GM12878 (cell line): ENCODE results near the gene GOLGA6A. TPM values are rescaled to one million over a fixed set of nuclear protein-coding genes. Genes with fewer than 3 reads are reported as not detected.

Experiments used
- ATAC-seq: fragments of 200-7000 bp; cut with Tn5 transposase; 3 replicates; pipeline ENCODE4 v1.9.1; 2020; ENCODE audit warnings: mild to moderate bottlenecking, moderate library complexity
- BruUV-seq: library from RNA; stranded (reverse); fragments of 400-500 nt; replicated peaks from 2 replicates; lab custom pipeline; 2021; lab: Mats Ljungman, UMichigan
- CTCF ChIA-PET: fragments of 300-600 bp; sonication (Branson Sonifier 250); formaldehyde crosslinking; extraction: SDS; loops from one replicate; lab custom pipeline; 2021; ENCODE audit warnings: inconsistent platforms; lab: Yijun Ruan, JAX
- POLR2A ChIA-PET: fragments of 350-600 bp; formaldehyde crosslinking; extraction: SDS; loops from one replicate; lab custom pipeline; 2021; ENCODE audit warnings: inconsistent platforms; lab: Charles Lee
- RAD21 ChIA-PET: fragments of 300-600 bp; sonication (Branson Sonifier 250); formaldehyde crosslinking; loops from one replicate; lab custom pipeline; 2023; ENCODE audit warnings: antibody characterized with exemption; ENCODE audit not compliant: unreplicated experiment; lab: Charles Lee
- SMC1A ChIA-PET: fragments of 300-600 bp; sonication (Branson Sonifier 250); formaldehyde crosslinking; loops from one replicate; lab custom pipeline; 2023; ENCODE audit not compliant: unreplicated experiment, uncharacterized antibody; lab: Charles Lee
- DNase-seq: peaks from one replicate; pipeline ENCODE4 v3.0.0-alpha.2; 2011; ENCODE audit warnings: low read depth, low spot score
- FAIRE-seq: peaks from 3 replicates; lab custom pipeline; 2011; peaks lifted over from hg19 to GRCh38; lab: Jason Lieb, UNC
- H2AFZ ChIP-seq: 2 replicates; pipeline ENCODE4 v1.6.0; 2011; ENCODE audit warnings: low read depth, low read length, control low read depth; ENCODE audit not compliant: control insufficient read depth
- H3K27ac ChIP-seq: 2 replicates; pipeline ENCODE4 v1.5.1; 2011; ENCODE audit warnings: control low read depth; ENCODE audit not compliant: control insufficient read depth, insufficient read depth
- H3K27me3 ChIP-seq, 2 experiments: replicated peaks in 1 of 2; 2 replicates each; pipeline versions ENCODE4 v1.6.0 to v1.6.1; 2011; ENCODE audit warnings: low read length in 1 of 2; ENCODE audit not compliant: control insufficient read depth in 2 of 2, insufficient read depth in 2 of 2
- H3K36me3 ChIP-seq, 2 experiments: 2 replicates each; pipeline ENCODE4 v1.5.1; 2011; ENCODE audit warnings: low read length in 1 of 2; ENCODE audit not compliant: control insufficient read depth in 2 of 2, insufficient read depth in 2 of 2
- H3K4me1 ChIP-seq: 2 replicates; pipeline ENCODE4 v1.6.1; 2011; ENCODE audit warnings: mild to moderate bottlenecking, low read length, moderate library complexity, mixed read lengths; ENCODE audit not compliant: control insufficient read depth, insufficient read depth
- H3K4me2 ChIP-seq: 2 replicates; pipeline ENCODE4 v1.6.0; 2011; ENCODE audit warnings: control low read depth; ENCODE audit not compliant: control insufficient read depth, insufficient read depth
- H3K4me3 ChIP-seq: fragments of 200-600 bp; sonication (generic); 2 replicates; pipeline ENCODE4 v1.5.1; 2016
- H3K79me2 ChIP-seq: 2 replicates; pipeline ENCODE4 v1.6.0; 2011; ENCODE audit warnings: low read length; ENCODE audit not compliant: control insufficient read depth, insufficient read depth
- H3K9ac ChIP-seq: 2 replicates; pipeline ENCODE4 v1.8.0; 2011; ENCODE audit warnings: low read length, control low read depth, mixed read lengths; ENCODE audit not compliant: control insufficient read depth, insufficient read depth
- H3K9me3 ChIP-seq: replicated peaks from 3 replicates; pipeline ENCODE4 v1.5.1; 2011; ENCODE audit warnings: mild to moderate bottlenecking, low read length; ENCODE audit not compliant: control insufficient read depth, insufficient read depth
- H4K20me1 ChIP-seq: 2 replicates; pipeline ENCODE4 v1.6.0; 2011; ENCODE audit not compliant: control insufficient read depth, insufficient read depth
- FOS ChIP-seq: IDR thresholded peaks from 3 replicates; pipeline ENCODE4 v1.6.1; 2011; ENCODE audit warnings: borderline replicate concordance; ENCODE audit not compliant: insufficient read length; ENCODE audit errors: extremely low read depth
- FOXK2 ChIP-seq: fragments of 450-650 bp; IDR thresholded peaks from 2 replicates; pipeline ENCODE4 v1.6.1; 2017; ENCODE audit warnings: mild to moderate bottlenecking, moderate library complexity
- MTA2 ChIP-seq: fragments of 450-650 bp; IDR thresholded peaks from 2 replicates; pipeline ENCODE4 v1.6.1; 2016; ENCODE audit warnings: low read depth, mild to moderate bottlenecking, moderate library complexity
- SRF ChIP-seq, 2 experiments: IDR thresholded peaks; 2 replicates each; pipeline ENCODE4 v1.6.1; 2011; ENCODE audit warnings: low read depth in 2 of 2, low read length in 2 of 2, mild to moderate bottlenecking in 1 of 2, moderate library complexity in 1 of 2
- ZNF207 ChIP-seq: fragments of 450-650 bp; IDR thresholded peaks from 2 replicates; pipeline ENCODE4 v1.6.1; 2014; ENCODE audit warnings: antibody characterized with exemption, mild to moderate bottlenecking, borderline replicate concordance
- ZZZ3 ChIP-seq: IDR thresholded peaks from 2 replicates; pipeline ENCODE4 v1.6.1; 2011; ENCODE audit warnings: low read depth; ENCODE audit not compliant: control insufficient read depth, insufficient read length
- in situ Hi-C: fragments of 300-500 bp; cut with MboI; formaldehyde crosslinking; loops from 9 replicates; pipeline ENCODE4 v1.14.3; 2018; ENCODE audit warnings: mixed read lengths
- intact Hi-C: fragments of 100-400 bp; cut with micrococcal nuclease; formaldehyde crosslinking; loops from one replicate; pipeline ENCODE4 v1.14.2; 2022; ENCODE audit not compliant: unreplicated experiment
- polyA plus RNA-seq, 11 experiments: library from polyadenylated mRNA; depleted of rRNA in 4 of 11; unstranded in 6 of 11; stranded (reverse) in 5 of 11; fragments of >200 nt; fragmentation: Nextera tagmentation in 4 of 11; fragmentation: Illumina TruSeq in 1 of 11; extraction: Ambion mirVana in 4 of 11; extraction: Trizol in 1 of 11; gene quantifications; 1 replicate in 1 of 11; 2 replicates in 10 of 11; pipeline versions ENCODE4 v1.2.1 to v1.2.3, GENCODE V29; 2011 to 2016; ENCODE audit warnings: inconsistent platforms in 2 of 11, missing spikeins in 2 of 11, low read depth in 1 of 11
- total RNA-seq, 4 experiments: library from RNA; depleted of rRNA in 3 of 4; stranded (reverse); fragments of >200 nt in 3 of 4; fragmentation: Illumina TruSeq in 1 of 4; extraction: Trizol in 1 of 4; gene quantifications; 2 replicates each; pipeline versions ENCODE4 v1.2.1 to v1.2.3, GENCODE V29; 2013 to 2021

Gene GOLGA6A
- total and polyA plus RNA-seq, 10 of the 15 experiments (the other 5 are each of a cell fraction or from before 2014, with no cell fraction given) = not detected

DNA sequence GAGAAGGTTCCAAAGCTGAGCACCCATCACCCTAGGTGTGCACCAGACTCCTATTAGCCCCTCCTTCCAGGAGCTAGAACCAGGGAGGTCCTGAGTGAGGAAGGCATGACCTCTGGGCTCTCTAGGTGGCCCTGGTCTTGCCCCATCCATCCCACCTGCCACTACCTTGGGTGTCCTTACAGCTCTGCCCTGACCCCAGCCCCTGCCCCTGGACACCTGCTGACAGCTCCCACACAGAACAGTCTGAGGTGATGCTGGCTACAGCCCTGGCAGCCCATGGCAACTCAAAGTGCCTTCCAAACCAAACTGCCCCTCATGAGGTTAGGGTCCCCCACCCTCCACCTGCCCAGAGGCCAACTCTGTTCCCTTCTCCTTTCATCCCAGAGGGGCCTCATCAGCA is 37.2 kb downstream of the GOLGA6A start:
- Histone ChIP-seq H2AFZ (no peak overlapping the region), H3K9me3 (no peaks in the 10 kb centered on the region), H3K4me1 (0 out of 2 replicates have a peak, but pooled peaks cover 2% of the 10 kb centered on the region), H3K9ac (no peak overlapping the region), H3K4me2 (no peak overlapping the region)
- POLR2A ChIA-PET = no interaction called here
- CTCF ChIA-PET = interaction anchor here (3.6 kb wide), 1 partner anchor 73 kb away, joined by 20 read pairs; no protein-coding TSS in a partner anchor
- TF ChIP-seq ZZZ3 = no peak
- TF ChIP-seq FOXK2 = no peak
- no peak for TF ChIP-seq FOS
- no peak for TF ChIP-seq SRF (IDR thresholded peaks at IDR 0.05; ENCODE audit: low read depth in 2 of 2, low read length in 2 of 2)
- TF ChIP-seq MTA2 = no peak
- no peak for TF ChIP-seq ZNF207
- TF ChIP-seq, all 136 proteins: peak for 0
- Histone ChIP-seq H3K79me2 (no peaks in the 10 kb centered on the region), H3K36me3 (no peaks in the 10 kb centered on the region), H3K27ac (no peak overlapping the region), H3K27me3 (0 out of 4 replicates have a peak, but pooled peaks cover 0 to 2% of the 10 kb centered on the region in 2 experiments), H3K4me3 (no peak overlapping the region), H4K20me1 (no peaks in the 10 kb centered on the region; the same call in 1 of the 2 replicates)
- no peak for ATAC-seq
- ChIA-PET RAD21 (interaction anchor here (0.8 kb wide), 1 partner anchor 72 kb away, joined by 5 read pairs; no protein-coding TSS in a partner anchor), SMC1A (interaction anchor here (1.3 kb wide), 1 partner anchor 72 kb away, joined by 3 read pairs; no protein-coding TSS in a partner anchor)
- no peak for DNase-seq
- no peak for FAIRE-seq
- in situ Hi-C loops (no loop called here), intact Hi-C loops (no loop called here)
- no TSS peak for BruUV-seq
